Endodermal cell (in vitro differentiated cells): ENCODE measurements around the gene PPME1. TPM values are rescaled to one million over a fixed set of nuclear protein-coding genes. Genes with fewer than 3 reads are reported as not detected.

Source experiments
- DNase-seq: peaks from one replicate; pipeline ENCODE4 v3.0.0-alpha.2; 2017
- H3K27ac ChIP-seq: 2 replicates; pipeline ENCODE4 v1.5.1; 2013; ENCODE audit warnings: mild to moderate bottlenecking, low read depth, low read length, moderate library complexity
- H3K27me3 ChIP-seq: 2 replicates; pipeline ENCODE4 v1.6.1; 2013; ENCODE audit warnings: mild to moderate bottlenecking, low read length, moderate library complexity; ENCODE audit not compliant: insufficient read depth, control insufficient read depth, poor library complexity, severe bottlenecking
- H3K36me3 ChIP-seq: 2 replicates; pipeline ENCODE4 v1.7.0; 2013; ENCODE audit warnings: mild to moderate bottlenecking, low read length, moderate library complexity; ENCODE audit not compliant: control insufficient read depth, insufficient read depth
- H3K4me1 ChIP-seq: one replicate; pipeline ENCODE4 v1.7.0; 2013; ENCODE audit warnings: low read length; ENCODE audit not compliant: control insufficient read depth, insufficient read depth
- H3K4me3 ChIP-seq: 2 replicates; pipeline ENCODE4 v1.5.1; 2013; ENCODE audit warnings: mild to moderate bottlenecking, low read length, moderate library complexity
- H3K9ac ChIP-seq: 2 replicates; pipeline ENCODE4 v1.6.1; 2013; ENCODE audit warnings: mild to moderate bottlenecking, low read length, moderate library complexity; ENCODE audit not compliant: poor library complexity, severe bottlenecking; ENCODE audit errors: extremely low read depth
- H3K9me3 ChIP-seq: 2 replicates; pipeline ENCODE4 v1.6.1; 2013; ENCODE audit warnings: mild to moderate bottlenecking, low read length, moderate library complexity; ENCODE audit not compliant: control insufficient read depth
- H3K27ac Mint-ChIP-seq: 2 replicates; pipeline ENCODE4 v1.8.0; 2020; ENCODE audit warnings: mixed read lengths
- H3K27me3 Mint-ChIP-seq: 2 replicates; pipeline ENCODE4 v1.8.0; 2021; ENCODE audit warnings: mild to moderate bottlenecking, mixed read lengths; ENCODE audit not compliant: insufficient read depth
- H3K36me3 Mint-ChIP-seq: 2 replicates; pipeline ENCODE4 v1.8.0; 2020; ENCODE audit warnings: low read depth, mixed read lengths
- H3K4me1 Mint-ChIP-seq: 2 replicates; pipeline ENCODE4 v1.8.0; 2020; ENCODE audit warnings: mixed read lengths
- H3K4me3 Mint-ChIP-seq: 2 replicates; pipeline ENCODE4 v1.8.0; 2020; ENCODE audit warnings: mild to moderate bottlenecking, moderate library complexity, mixed read lengths
- H3K9me3 Mint-ChIP-seq: 2 replicates; pipeline ENCODE4 v1.8.0; 2020; ENCODE audit warnings: mild to moderate bottlenecking, mixed read lengths
- WGBS, 2 experiments: methylation state at CpG; one replicate each; pipeline versions ENCODE4 v1.1.5 to v1.1.7; 2013; ENCODE audit warnings: missing lambda C conversion rate in 2 of 2, mixed read lengths in 1 of 2; ENCODE audit not compliant: insufficient coverage in 1 of 2, insufficient read length in 1 of 2; 5-methylcytosine and 5-hydroxymethylcytosine counted together
- total RNA-seq, 2 donors: library from RNA; stranded (reverse); fragmentation: NEBNext Ultra II Directional in 1 of 2; extraction: Animal tissue kit (Norgen Biotek cat#: 25700) in 1 of 2; gene quantifications; 2 replicates in 1 of 2; 3 replicates in 1 of 2; pipeline ENCODE4 v1.2.1, GENCODE V29; 2021
- TF ChIP-seq, protein P1 (sequence below): fragments of 200-600 bp; sonication (generic); conservative IDR thresholded peaks from 2 replicates; pipeline ENCODE4 v1.5.0; 2021; ENCODE audit warnings: antibody characterized with exemption, mild to moderate bottlenecking

The PPME1 gene
- total RNA-seq, 2 donors from 2014 or later = 28.8 to 38.3 TPM

DNA sequence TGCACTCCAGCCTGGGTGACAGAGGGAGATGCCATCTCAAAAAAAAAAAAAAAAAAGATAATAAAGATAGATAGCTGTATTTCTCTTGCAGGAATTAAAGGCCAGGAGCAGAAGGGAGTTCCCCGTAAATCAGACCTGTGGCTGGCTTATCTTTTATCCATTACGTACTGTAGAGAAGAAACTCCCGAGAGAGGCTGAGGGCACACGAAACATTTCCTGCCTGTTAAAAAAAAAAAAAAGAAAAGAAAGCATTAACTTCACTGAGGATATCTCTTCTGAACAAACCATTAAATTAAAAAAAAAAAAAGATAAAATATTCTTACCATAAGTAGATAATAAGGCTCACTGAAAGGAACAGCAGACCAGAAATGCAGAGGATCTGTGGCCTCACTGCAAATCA lies 117.8 kb downstream of the PPME1 start:
- H3K4me3 Mint-ChIP-seq = no peak overlapping the region
- WGBS, 2 experiments = 99 to 100% methylated on average over 1 to 4 of the region's 4 CpGs
- Histone ChIP-seq H3K9me3 (no peaks in the 10 kb centered on the region), H3K4me3 (no peak overlapping the region), H3K36me3 (no peaks in the 10 kb centered on the region), H3K4me1 (no peaks in the 10 kb centered on the region), H3K9ac (no peak overlapping the region), H3K27ac (no peak overlapping the region), H3K27me3 (no peaks in the 10 kb centered on the region)
- H3K27me3 Mint-ChIP-seq = peaks cover 11% of the 10 kb centered on the region
- H3K4me1 Mint-ChIP-seq = no peaks in the 10 kb centered on the region
- no peak overlapping the region for H3K27ac Mint-ChIP-seq
- DNase-seq = no peak
- TF ChIP-seq, protein P1, sequence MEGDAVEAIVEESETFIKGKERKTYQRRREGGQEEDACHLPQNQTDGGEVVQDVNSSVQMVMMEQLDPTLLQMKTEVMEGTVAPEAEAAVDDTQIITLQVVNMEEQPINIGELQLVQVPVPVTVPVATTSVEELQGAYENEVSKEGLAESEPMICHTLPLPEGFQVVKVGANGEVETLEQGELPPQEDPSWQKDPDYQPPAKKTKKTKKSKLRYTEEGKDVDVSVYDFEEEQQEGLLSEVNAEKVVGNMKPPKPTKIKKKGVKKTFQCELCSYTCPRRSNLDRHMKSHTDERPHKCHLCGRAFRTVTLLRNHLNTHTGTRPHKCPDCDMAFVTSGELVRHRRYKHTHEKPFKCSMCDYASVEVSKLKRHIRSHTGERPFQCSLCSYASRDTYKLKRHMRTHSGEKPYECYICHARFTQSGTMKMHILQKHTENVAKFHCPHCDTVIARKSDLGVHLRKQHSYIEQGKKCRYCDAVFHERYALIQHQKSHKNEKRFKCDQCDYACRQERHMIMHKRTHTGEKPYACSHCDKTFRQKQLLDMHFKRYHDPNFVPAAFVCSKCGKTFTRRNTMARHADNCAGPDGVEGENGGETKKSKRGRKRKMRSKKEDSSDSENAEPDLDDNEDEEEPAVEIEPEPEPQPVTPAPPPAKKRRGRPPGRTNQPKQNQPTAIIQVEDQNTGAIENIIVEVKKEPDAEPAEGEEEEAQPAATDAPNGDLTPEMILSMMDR = no peak
- no peaks in the 10 kb centered on the region for H3K36me3 Mint-ChIP-seq
- H3K9me3 Mint-ChIP-seq = peaks cover 2% of the 10 kb centered on the region

DNA sequence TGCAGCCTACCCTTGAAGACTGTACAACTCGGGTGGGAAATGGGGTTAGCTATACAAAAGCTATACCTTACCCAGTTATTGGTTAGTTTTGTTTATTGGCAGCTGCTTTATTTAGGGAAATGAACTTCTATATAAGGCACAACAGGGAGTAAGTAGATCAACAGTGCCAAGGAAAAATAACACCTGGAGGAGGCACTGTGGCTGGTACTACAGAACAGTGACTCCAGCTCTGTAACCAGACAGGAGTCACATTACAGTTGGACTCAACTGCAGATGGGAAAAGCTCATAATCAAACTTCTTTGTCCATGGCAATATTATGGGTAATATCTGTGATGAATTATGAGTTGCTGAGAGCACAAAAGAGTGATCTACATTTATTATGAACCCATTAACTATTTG lies 126.4 kb downstream of the PPME1 start:
- Mint-ChIP-seq H3K4me1 (no peaks in the 10 kb centered on the region), H3K27ac (no peak overlapping the region), H3K4me3 (no peak overlapping the region), H3K9me3 (peaks cover 12% of the 10 kb centered on the region), H3K27me3 (peaks cover 24% of the 10 kb centered on the region), H3K36me3 (no peaks in the 10 kb centered on the region)
- H3K9ac ChIP-seq = no peak overlapping the region
- no CpG with 5 or more reads among the region's 1 CpG for WGBS, 2 experiments
- no peak for DNase-seq
- H3K27me3 ChIP-seq = no peaks in the 10 kb centered on the region
- H3K4me3 ChIP-seq = no peak overlapping the region
- peaks cover 4% of the 10 kb centered on the region for H3K9me3 ChIP-seq
- no peak overlapping the region for H3K27ac ChIP-seq
- TF ChIP-seq, protein P1 = no peak
- H3K36me3 ChIP-seq = no peaks in the 10 kb centered on the region
- no peaks in the 10 kb centered on the region for H3K4me1 ChIP-seq

DNA sequence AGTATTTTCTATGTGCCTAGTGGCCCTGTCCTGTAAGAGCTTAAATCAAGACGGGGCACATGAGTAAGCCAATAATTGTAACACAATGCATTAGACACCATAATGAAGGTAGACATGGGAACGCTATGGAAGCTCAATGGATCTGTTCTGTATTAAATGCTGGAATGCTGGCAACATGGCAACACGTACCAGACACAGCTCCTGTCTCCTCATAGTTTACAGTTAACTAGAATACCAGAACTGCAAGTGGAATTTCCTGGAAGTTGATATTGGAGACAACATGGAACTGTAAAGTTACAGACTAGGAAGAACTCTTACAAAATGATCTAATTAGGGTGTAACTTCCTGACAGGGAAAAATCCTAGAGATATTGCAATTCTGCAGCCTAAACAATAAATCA lies 127.9 kb downstream of the PPME1 start:
- no peaks in the 10 kb centered on the region for H3K36me3 Mint-ChIP-seq
- no peak overlapping the region for H3K4me3 ChIP-seq
- H3K4me1 ChIP-seq = no peaks in the 10 kb centered on the region
- no peaks in the 10 kb centered on the region for H3K4me1 Mint-ChIP-seq
- no peaks in the 10 kb centered on the region for H3K36me3 ChIP-seq
- no peak overlapping the region for H3K4me3 Mint-ChIP-seq
- H3K27ac ChIP-seq = no peak overlapping the region
- H3K27me3 Mint-ChIP-seq = peaks cover 18% of the 10 kb centered on the region
- TF ChIP-seq, protein P1 = no peak
- H3K9me3 Mint-ChIP-seq = peaks cover 9% of the 10 kb centered on the region
- no peak overlapping the region for H3K27ac Mint-ChIP-seq
- peaks cover 4% of the 10 kb centered on the region for H3K9me3 ChIP-seq
- H3K27me3 ChIP-seq = no peaks in the 10 kb centered on the region
- 90% methylated on average over 3 of the region's 3 CpGs; no CpG with 5 or more reads in 1 of the 2 experiments for WGBS, 2 experiments
- no peak overlapping the region for H3K9ac ChIP-seq
- no peak for DNase-seq

Other genes starting within 250 kb of the PPME1 start
- gene DNAJB13, start 220.3 kb upstream of the PPME1 start, total RNA-seq = 1 to 10 TPM in 1 of 2 donors, under 1 TPM in 1; 0.44 to 1.2 TPM
- gene UCP2, start 188.4 kb upstream of the PPME1 start, total RNA-seq = 100 to 1,000 TPM; 140 to 202 TPM
- 1 to 10 TPM; 1.9 to 3.5 TPM for gene UCP3, start 162.2 kb upstream of the PPME1 start, total RNA-seq
- gene C2CD3, start 287 bp upstream of the PPME1 start, total RNA-seq = 10 to 100 TPM; 31.0 to 34.2 TPM
- not detected for gene P4HA3, start 140.4 kb downstream of the PPME1 start, total RNA-seq
- gene PGM2L1, start 227.1 kb downstream of the PPME1 start, total RNA-seq = 10 to 100 TPM; 12.0 to 16.1 TPM